ENCODE data around the gene C1QTNF9. TPM values are rescaled to one million over a fixed set of nuclear protein-coding genes. Genes with fewer than 3 reads are reported as not detected.

Gene C1QTNF9
- total and polyA plus RNA-seq, 5 experiments from 2014 or later = 0.26 to 0.33 TPM; not detected in 3

DNA sequence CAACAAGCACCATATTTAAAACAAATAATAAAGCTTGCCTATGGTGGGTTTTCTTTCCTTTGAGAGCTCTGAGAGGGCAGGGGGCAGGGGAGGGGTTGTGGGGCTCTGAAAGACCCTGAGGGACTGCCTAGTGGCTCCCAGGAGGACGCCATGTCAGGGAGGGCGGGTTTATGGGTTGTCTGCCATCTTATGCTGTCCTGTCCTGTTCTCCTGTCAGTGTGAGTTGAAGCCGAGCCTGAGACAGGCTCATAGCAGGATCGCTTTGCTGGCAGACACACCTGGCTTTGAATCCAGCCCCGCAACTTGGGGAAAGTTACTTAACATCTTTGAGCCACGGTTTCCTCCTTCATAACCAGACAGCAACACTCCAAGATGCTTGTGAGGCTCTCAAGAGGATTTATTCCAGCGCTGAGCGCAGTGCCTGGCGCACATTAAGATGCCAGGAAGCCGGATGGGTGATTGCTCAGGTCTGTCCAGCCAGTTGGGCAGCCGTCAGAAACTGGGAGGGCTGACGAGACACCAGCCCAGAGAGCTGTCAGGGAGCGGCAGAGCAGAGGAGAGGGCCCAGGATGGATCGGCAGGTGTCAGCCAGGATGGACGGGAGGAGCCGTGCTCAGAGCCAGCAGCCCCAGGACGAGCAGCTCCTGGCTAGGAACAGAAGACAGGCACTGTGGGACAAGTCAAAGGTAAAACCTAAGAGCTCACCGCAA lies 36.8 kb upstream of the C1QTNF9 start:
- peak overlapping the region; percentile 97 to 100 (median 99) for H3K27ac Mint-ChIP-seq
- H3K36me3 Mint-ChIP-seq = peaks cover 0 to 4% (median 2%) of the 10 kb centered on the region in 3 donors
- H3K9me3 Mint-ChIP-seq = peaks cover 0 to 2% (median 0%) of the 10 kb centered on the region in 9 donors
- POLR2A ChIA-PET = interaction anchor here (0.5 to 24.5 kb wide), 3 partner anchors 15 to 39 kb away, joined by 3 to 661 read pairs (median 4); no protein-coding TSS in a partner anchor
- H3K4me1 Mint-ChIP-seq = peaks cover 47 to 96% (median 89%) of the 10 kb centered on the region in 4 donors
- peak in 1 of 2 donors; percentile 2 for ATAC-seq
- DNase-seq = peak in 2 of 10 donors; percentile 18 to 33
- peak overlapping the region; percentile 81 to 99 (median 96) for H3K4me3 Mint-ChIP-seq
- peaks cover 0 to 2% (median 0%) of the 10 kb centered on the region in 5 donors for H3K27me3 Mint-ChIP-seq

DNA sequence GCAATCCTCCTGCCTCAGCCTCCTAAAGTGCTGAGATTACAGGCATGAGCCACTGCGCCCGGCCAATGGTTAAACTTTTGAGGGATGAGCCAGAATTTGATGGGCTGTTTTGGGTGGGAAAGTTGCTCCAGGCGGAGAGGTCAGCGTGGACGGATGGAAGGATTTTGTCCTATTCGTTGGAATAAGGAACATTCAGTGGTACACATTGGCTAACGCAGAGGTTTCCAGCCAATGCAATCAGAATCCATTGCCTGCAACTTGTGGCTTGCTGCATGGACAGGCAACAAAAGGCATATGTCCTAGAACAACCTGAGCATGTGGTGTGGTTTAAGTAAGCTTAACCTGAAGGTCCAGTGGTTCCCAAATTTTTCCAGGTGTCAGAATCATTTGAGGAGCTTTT lies 35.5 kb upstream of the C1QTNF9 start:
- ATAC-seq (no peak), DNase-seq (no peak)
- Mint-ChIP-seq H3K27ac (peak overlapping the region; percentile 97 to 100 (median 99)), H3K36me3 (peaks cover 0 to 7% (median 3%) of the 10 kb centered on the region in 3 donors), H3K9me3 (peaks cover 0 to 2% (median 0%) of the 10 kb centered on the region in 9 donors), H3K27me3 (peaks cover 0 to 2% (median 0%) of the 10 kb centered on the region in 5 donors), H3K4me3 (peak overlapping the region in 8 of 10 donors; percentile 55 to 97 (median 81)), H3K4me1 (peaks cover 47 to 93% (median 87%) of the 10 kb centered on the region in 4 donors)
- POLR2A ChIA-PET = interaction anchor here (1.1 to 24.5 kb wide), 3 partner anchors 9 to 44 kb away, joined by 3 to 661 read pairs (median 3); no protein-coding TSS in a partner anchor

DNA sequence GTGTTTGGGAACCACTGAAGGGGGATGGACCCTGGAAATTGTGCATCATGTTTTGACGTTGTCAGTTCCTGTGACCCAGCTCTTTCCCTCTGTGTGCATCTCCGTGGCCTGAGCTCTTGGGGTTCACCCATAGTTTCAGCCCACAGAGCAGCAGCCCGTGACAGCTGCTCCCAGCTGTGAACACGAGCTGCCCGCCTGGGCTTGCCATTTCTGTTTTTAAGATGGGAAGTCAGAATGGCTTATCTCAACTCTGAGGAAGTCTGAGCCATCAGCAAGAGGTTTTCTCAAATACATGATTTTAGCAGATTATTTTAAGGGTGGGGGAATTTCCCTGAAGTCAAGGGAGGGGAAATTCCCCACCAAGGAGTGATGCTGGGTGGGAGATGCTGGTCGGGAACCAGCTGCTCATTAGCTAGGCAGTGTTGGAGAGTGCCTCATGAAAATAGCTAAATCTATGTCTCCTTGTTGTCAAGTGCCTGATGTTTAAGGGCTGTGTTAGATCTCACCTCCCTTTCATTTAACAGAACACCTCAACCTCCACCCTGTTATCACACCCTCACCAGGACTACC lies 34.8 kb upstream of the C1QTNF9 start:
- Mint-ChIP-seq H3K27me3 (peaks cover 0 to 2% (median 0%) of the 10 kb centered on the region in 5 donors), H3K9me3 (peaks cover 0 to 2% (median 0%) of the 10 kb centered on the region in 9 donors), H3K36me3 (peaks cover 0 to 10% (median 5%) of the 10 kb centered on the region in 3 donors), H3K4me1 (peaks cover 53 to 93% (median 90%) of the 10 kb centered on the region in 4 donors), H3K4me3 (peak overlapping the region; percentile 64 to 97 (median 81)), H3K27ac (peak overlapping the region; percentile 97 to 100 (median 99))
- ATAC-seq (peak; percentile 28 to 41), DNase-seq (peak in 7 of 10 donors; percentile 27 to 69 (median 49))
- POLR2A ChIA-PET = interaction anchor here (0.6 to 24.5 kb wide), 4 partner anchors 16 to 1499 kb away, joined by 3 to 661 read pairs (median 3); no protein-coding TSS in a partner anchor

DNA sequence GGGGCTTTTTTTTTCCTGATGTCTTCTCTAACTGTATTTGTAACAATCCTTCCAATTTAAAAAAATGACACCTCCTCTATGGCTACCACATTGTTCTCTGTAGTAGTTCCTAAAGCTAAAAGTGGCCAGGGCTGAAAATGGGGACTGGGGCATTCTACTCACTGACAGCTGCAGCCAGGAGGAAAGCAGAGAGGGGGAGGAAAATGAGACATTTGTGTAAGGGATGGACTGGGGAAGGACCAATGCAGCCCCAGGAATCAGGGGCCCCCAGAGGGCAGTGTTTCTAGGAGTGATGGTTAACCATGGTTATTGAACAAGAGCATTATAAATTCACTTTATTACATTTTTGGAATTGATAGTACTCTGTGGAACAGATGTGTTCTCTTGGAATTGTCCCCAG lies 34.3 kb upstream of the C1QTNF9 start:
- Mint-ChIP-seq H3K4me3 (peak overlapping the region; percentile 64 to 97 (median 81)), H3K27ac (peak overlapping the region; percentile 97 to 100 (median 99)), H3K27me3 (peaks cover 0 to 2% (median 0%) of the 10 kb centered on the region in 5 donors), H3K36me3 (peaks cover 0 to 15% (median 5%) of the 10 kb centered on the region in 3 donors), H3K9me3 (peaks cover 0 to 2% (median 0%) of the 10 kb centered on the region in 9 donors), H3K4me1 (peaks cover 54 to 94% (median 90%) of the 10 kb centered on the region in 4 donors)
- ATAC-seq (no peak), DNase-seq (no peak)
- POLR2A ChIA-PET = interaction anchor here (1.1 to 24.5 kb wide), 2 partner anchors 16 to 18 kb away, joined by 3 to 661 read pairs; no protein-coding TSS in a partner anchor

DNA sequence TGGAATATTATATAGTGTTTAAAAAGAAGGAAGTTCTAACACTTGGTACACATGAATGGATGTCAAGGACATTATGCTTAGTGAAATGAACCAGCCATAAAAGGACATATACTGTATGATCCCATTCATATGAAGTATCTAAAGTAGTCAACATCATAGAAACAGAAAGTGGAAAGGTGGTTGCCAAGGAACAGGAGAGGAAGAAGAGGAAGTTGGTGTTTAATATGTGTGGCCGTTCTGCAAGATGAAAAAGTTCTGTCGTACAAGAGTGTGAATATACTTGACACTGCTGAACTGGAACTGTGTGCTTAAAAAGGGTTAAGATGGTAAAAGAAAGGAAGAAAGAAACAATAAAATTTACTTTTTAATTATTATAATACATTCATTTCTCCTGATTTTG lies 33.1 kb upstream of the C1QTNF9 start:
- POLR2A ChIA-PET = interaction anchor here (24.5 kb wide), 1 partner anchor 19 kb away, joined by 661 read pairs; no protein-coding TSS in a partner anchor
- H3K9me3 Mint-ChIP-seq = no peaks in the 10 kb centered on the region
- ATAC-seq (peak in 1 of 2 donors; percentile 33), DNase-seq (peak in 3 of 10 donors; percentile 36 to 63 (median 61))
- peaks cover 49 to 93% (median 90%) of the 10 kb centered on the region in 4 donors for H3K4me1 Mint-ChIP-seq
- H3K36me3 Mint-ChIP-seq = peaks cover 0 to 28% (median 5%) of the 10 kb centered on the region in 3 donors
- H3K27me3 Mint-ChIP-seq = no peaks in the 10 kb centered on the region
- peak overlapping the region in 9 of 10 donors; percentile 97 to 100 (median 99) for H3K27ac Mint-ChIP-seq
- peak overlapping the region; percentile 8 to 70 (median 48) for H3K4me3 Mint-ChIP-seq

DNA sequence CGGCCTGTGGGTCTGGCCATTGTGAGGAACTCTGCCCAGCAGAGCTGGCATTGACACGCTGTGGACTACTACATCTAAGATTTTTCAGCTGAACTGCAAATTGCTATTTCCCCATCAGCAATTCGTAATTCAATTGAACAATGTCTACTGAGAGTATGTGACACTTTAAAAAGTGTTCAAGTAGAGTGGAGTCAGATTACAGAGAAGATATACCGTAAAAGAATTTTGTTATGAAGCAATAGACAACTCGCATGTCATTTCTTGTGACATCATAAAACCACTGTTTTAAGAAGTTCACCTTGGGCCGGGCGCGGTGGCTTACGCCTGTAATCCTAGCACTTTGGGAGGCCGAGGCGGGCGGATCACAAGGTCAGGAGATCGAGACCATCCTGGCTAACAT lies 32.5 kb upstream of the C1QTNF9 start:
- Mint-ChIP-seq H3K9me3 (no peaks in the 10 kb centered on the region), H3K4me3 (peak overlapping the region in 8 of 10 donors; percentile 7 to 70 (median 36)), H3K27me3 (no peaks in the 10 kb centered on the region), H3K4me1 (peaks cover 44 to 93% (median 89%) of the 10 kb centered on the region in 4 donors), H3K36me3 (peaks cover 0 to 30% (median 5%) of the 10 kb centered on the region in 3 donors), H3K27ac (peak overlapping the region in 9 of 10 donors; percentile 87 to 100 (median 98))
- ATAC-seq (no peak), DNase-seq (no peak)
- POLR2A ChIA-PET = interaction anchor here (24.5 kb wide), 1 partner anchor 19 kb away, joined by 661 read pairs; no protein-coding TSS in a partner anchor

DNA sequence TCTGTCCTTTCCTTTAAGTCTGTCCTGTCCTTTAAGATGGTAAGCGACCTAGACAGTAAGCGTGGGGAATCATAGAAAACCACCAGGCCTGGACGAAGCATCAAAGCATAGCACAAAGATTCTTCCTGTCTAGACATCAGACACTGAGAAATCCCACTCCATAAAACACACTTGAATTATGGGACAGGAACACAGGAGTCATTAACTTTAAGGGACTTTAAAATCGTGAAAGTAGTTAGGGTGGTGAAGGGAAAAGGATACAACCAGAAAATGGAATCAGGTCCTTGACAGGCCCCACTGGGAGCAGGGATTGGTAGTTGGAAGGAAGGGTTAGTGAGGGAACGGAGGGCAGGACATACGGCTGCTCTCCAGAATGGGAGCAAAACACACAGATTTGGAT lies 31.6 kb upstream of the C1QTNF9 start:
- H3K4me1 Mint-ChIP-seq = peaks cover 42 to 94% (median 90%) of the 10 kb centered on the region in 4 donors
- peak overlapping the region; percentile 79 to 98 (median 88) for H3K27ac Mint-ChIP-seq
- peak overlapping the region in 9 of 10 donors; percentile 3 to 55 (median 38) for H3K4me3 Mint-ChIP-seq
- POLR2A ChIA-PET = interaction anchor here (1.4 to 24.5 kb wide), 2 partner anchors 13 to 20 kb away, joined by 3 to 661 read pairs; no protein-coding TSS in a partner anchor
- H3K36me3 Mint-ChIP-seq = peaks cover 0 to 37% (median 8%) of the 10 kb centered on the region in 3 donors
- H3K9me3 Mint-ChIP-seq = no peaks in the 10 kb centered on the region
- ATAC-seq (no peak), DNase-seq (no peak)
- H3K27me3 Mint-ChIP-seq = no peaks in the 10 kb centered on the region

DNA sequence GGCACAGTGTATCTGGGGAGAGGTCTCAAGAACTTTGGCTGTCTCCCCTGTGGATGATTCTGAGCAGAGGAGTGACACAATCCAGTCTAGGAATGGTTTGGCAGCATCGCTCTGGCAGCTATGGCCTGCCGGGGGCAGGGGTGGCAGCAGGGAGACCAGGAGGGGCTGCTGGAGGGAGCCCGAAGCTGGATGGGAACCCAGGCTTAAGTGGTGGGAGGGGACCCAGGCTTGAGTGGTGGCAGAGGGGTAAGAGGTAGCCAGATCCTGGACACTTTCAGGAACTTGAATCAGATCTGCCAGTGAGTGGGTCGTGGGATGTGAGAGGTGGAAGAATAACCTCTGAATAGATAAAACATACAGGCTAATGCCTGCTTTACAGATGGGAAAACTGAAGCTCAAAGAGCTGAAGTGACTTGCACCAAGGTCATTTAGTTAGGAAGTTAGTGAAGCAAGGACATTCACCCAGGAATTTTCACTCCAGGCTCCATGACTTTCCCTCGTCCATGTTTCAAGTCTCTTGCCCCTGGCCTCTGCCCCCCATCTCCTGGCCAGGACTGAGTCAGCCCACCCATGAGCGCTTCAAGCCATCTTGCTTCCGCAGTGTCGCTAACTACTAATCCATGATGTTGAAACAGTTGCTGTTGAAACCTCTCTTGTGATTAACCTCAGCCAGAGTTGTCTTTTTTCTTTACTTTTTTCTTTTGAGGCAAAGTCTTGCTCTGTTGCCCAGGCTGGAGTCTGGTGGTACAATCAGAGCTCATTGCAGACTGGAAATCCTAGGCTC lies 29.9 kb upstream of the C1QTNF9 start:
- H3K4me1 Mint-ChIP-seq = peaks cover 41 to 84% (median 81%) of the 10 kb centered on the region in 4 donors
- POLR2A ChIA-PET = interaction anchor here (0.7 to 24.5 kb wide), 2 partner anchors 22 to 28 kb away, joined by 5 to 661 read pairs; no protein-coding TSS in a partner anchor
- peak overlapping the region in 5 of 10 donors; percentile 34 to 69 (median 41) for H3K4me3 Mint-ChIP-seq
- DNase-seq (no peak), ATAC-seq (no peak)
- H3K36me3 Mint-ChIP-seq = peaks cover 0 to 52% (median 14%) of the 10 kb centered on the region in 3 donors
- no peaks in the 10 kb centered on the region for H3K9me3 Mint-ChIP-seq
- H3K27ac Mint-ChIP-seq = peak overlapping the region; percentile 57 to 94 (median 87)
- H3K27me3 Mint-ChIP-seq = no peaks in the 10 kb centered on the region

DNA sequence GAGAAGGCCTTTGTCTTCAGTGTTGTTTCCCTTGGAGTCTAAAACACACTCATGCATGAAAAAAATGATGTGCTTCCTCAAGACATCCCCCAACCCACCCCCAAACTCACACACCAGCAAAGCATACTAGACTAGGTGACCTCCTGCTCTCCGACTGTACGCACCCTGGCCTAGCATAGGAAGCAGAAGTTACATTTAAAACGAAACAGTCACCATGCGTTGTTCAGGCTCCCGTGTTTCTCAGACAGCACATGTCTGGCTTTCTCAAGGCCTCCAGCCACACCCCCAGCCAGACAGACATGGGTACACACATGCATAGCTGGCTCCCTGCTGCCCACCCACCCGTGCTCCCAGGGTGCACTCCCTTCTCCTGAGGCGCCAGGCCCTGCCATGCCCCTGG lies 28.7 kb upstream of the C1QTNF9 start:
- ATAC-seq (no peak), DNase-seq (no peak)
- H3K4me1 Mint-ChIP-seq = peaks cover 35 to 79% (median 71%) of the 10 kb centered on the region in 4 donors
- H3K9me3 Mint-ChIP-seq = no peaks in the 10 kb centered on the region
- H3K4me3 Mint-ChIP-seq = peak overlapping the region in 1 of 10 donors; percentile 72
- peak overlapping the region; percentile 57 to 92 (median 86) for H3K27ac Mint-ChIP-seq
- H3K36me3 Mint-ChIP-seq = peaks cover 0 to 64% (median 17%) of the 10 kb centered on the region in 3 donors
- no peaks in the 10 kb centered on the region for H3K27me3 Mint-ChIP-seq
- POLR2A ChIA-PET = interaction anchor here (0.6 to 24.5 kb wide), 2 partner anchors 23 to 639 kb away, joined by 4 to 661 read pairs; no protein-coding TSS in a partner anchor

DNA sequence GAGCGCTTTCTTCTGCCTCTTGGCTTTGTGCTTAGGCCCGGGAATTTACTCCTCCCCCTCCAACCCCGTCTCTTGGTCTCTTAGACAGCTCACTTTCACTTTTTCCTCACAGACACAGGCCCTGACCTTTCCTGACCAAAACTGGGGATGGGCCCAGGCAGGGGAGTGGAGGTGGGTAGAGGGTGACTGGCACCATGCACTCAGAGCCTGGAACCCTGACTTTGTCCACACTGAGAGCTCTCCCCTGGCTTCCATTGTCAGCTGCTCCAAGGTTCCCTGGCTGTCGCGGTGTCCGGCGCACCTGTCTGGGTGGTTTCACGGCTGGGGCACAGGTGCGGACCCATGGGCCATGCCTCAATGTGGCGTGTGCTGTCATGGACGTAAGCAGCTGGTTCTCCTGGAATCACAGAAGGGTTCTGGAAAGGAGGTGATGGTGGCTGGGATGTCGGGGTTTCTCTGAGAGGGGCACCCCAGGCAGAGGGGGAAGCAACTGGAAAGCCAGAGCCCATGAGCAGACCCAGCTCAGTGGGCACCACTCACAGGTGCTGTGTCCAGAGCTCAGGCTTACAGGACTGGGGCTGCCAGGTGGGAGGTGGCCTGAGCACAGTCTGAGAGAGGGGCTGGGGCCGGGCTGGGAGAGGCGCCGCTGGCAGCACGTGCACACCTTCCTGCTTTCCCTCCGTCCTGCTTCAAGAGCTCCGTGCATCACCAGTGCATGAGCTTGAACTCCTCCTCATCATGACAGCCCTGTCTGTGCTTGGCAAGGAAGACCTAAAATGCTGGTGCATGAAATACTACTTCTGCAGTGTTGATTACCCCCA lies 28.0 kb upstream of the C1QTNF9 start:
- no peak for ATAC-seq
- H3K4me1 Mint-ChIP-seq = peaks cover 32 to 72% (median 65%) of the 10 kb centered on the region in 4 donors
- no peaks in the 10 kb centered on the region for H3K9me3 Mint-ChIP-seq
- H3K36me3 Mint-ChIP-seq = peaks cover 0 to 71% (median 17%) of the 10 kb centered on the region in 3 donors
- peak overlapping the region in 1 of 10 donors; percentile 72 for H3K4me3 Mint-ChIP-seq
- H3K27ac Mint-ChIP-seq = peak overlapping the region; percentile 47 to 95 (median 88)
- no peak for DNase-seq
- POLR2A ChIA-PET = interaction anchor here (0.6 to 24.5 kb wide), 4 partner anchors 11 to 639 kb away, joined by 3 to 661 read pairs (median 4); no protein-coding TSS in a partner anchor
- H3K27me3 Mint-ChIP-seq = no peaks in the 10 kb centered on the region
